CD8-positive, alpha-beta memory T cell (primary cell): ENCODE measurements around the gene KDSR. TPM values are rescaled to one million over a fixed set of nuclear protein-coding genes. Genes with fewer than 3 reads are reported as not detected.
A peak's percentile ranks its signal among the peaks of the same experiment; 100 is the strongest.
"Not testable (repeated sequence)": the region's sequence is repeated elsewhere in the genome, so short reads cannot be mapped to it uniquely, and the experiment has no call there.

ENCODE experiments used
- CTCF ChIA-PET: fragments of 350-600 bp; sonication (Branson Sonifier 250); formaldehyde crosslinking; loops from one replicate; lab custom pipeline; 2021; ENCODE audit warnings: antibody characterized with exemption; lab: Charles Lee
- POLR2A ChIA-PET: fragments of 350-600 bp; sonication (Branson Sonifier 250); formaldehyde crosslinking; loops from one replicate; lab custom pipeline; 2021; ENCODE audit warnings: antibody characterized with exemption; lab: Charles Lee
- DNase-seq, 5 donors: peaks; one replicate each; pipeline versions ENCODE4 v3.0.0 to v3.0.0-alpha.2; 2020 to 2022; ENCODE audit warnings: mixed read lengths in 1 of 5
- H3K27ac ChIP-seq: one replicate; pipeline ENCODE4 v1.7.0; 2013; ENCODE audit warnings: low read depth, mild to moderate bottlenecking, low read length, moderate library complexity
- H3K27me3 ChIP-seq: 2 replicates; pipeline ENCODE4 v1.7.0; 2013; ENCODE audit warnings: low read length, mild to moderate bottlenecking; ENCODE audit not compliant: insufficient read depth, poor library complexity, severe bottlenecking
- H3K36me3 ChIP-seq: 2 replicates; pipeline ENCODE4 v1.7.0; 2013; ENCODE audit warnings: mild to moderate bottlenecking, low read length, moderate library complexity; ENCODE audit not compliant: insufficient read depth
- H3K4me1 ChIP-seq: 2 replicates; pipeline ENCODE4 v1.7.0; 2013; ENCODE audit warnings: mild to moderate bottlenecking, low read length, moderate library complexity; ENCODE audit not compliant: insufficient read depth
- H3K4me3 ChIP-seq: 2 replicates; pipeline ENCODE4 v1.7.0; 2013; ENCODE audit warnings: mild to moderate bottlenecking, low read length
- H3K9me3 ChIP-seq: 2 replicates; pipeline ENCODE4 v1.7.0; 2013; ENCODE audit warnings: mild to moderate bottlenecking, low read length
- H3K27ac Mint-ChIP-seq, 8 donors: one replicate each; pipeline ENCODE4 v1.8.0; 2020 to 2021; ENCODE audit warnings: mixed read lengths in 8 of 8, mild to moderate bottlenecking in 6 of 8, inconsistent platforms in 3 of 8, moderate library complexity in 3 of 8
- H3K27me3 Mint-ChIP-seq, 2 donors: one replicate each; pipeline ENCODE4 v1.8.0; 2020 to 2021; ENCODE audit warnings: mixed read lengths in 2 of 2, mild to moderate bottlenecking in 1 of 2, moderate library complexity in 1 of 2
- H3K36me3 Mint-ChIP-seq, 3 donors: one replicate each; pipeline ENCODE4 v1.8.0; 2020 to 2021; ENCODE audit warnings: mixed read lengths in 3 of 3, inconsistent platforms in 1 of 3, mild to moderate bottlenecking in 1 of 3
- H3K4me1 Mint-ChIP-seq, 3 donors: one replicate each; pipeline ENCODE4 v1.8.0; 2020 to 2021; ENCODE audit warnings: mixed read lengths in 3 of 3, inconsistent platforms in 1 of 3, mild to moderate bottlenecking in 1 of 3
- H3K4me3 Mint-ChIP-seq, 7 donors: one replicate each; pipeline ENCODE4 v1.8.0; 2020 to 2021; ENCODE audit warnings: mixed read lengths in 7 of 7, mild to moderate bottlenecking in 6 of 7, moderate library complexity in 4 of 7, inconsistent platforms in 2 of 7
- H3K9me3 Mint-ChIP-seq, 5 donors: one replicate each; pipeline ENCODE4 v1.8.0; 2020 to 2022; ENCODE audit warnings: mixed read lengths in 5 of 5, mild to moderate bottlenecking in 3 of 5, moderate library complexity in 2 of 5, inconsistent platforms in 1 of 5
- polyA plus RNA-seq: library from polyadenylated mRNA; unstranded; fragments of 300-500 nt; fragmentation: Illumina TruSeq; gene quantifications from one replicate; pipeline ENCODE4 v1.2.3, GENCODE V29; 2021
- total RNA-seq, 2 experiments: library from RNA; stranded (reverse); gene quantifications; one replicate each; pipeline ENCODE4 v1.2.3, GENCODE V29; 2021

KDSR gene
- total and polyA plus RNA-seq, 3 experiments from 2014 or later, result 52.1 to 103 (median 55.3) TPM

DNA sequence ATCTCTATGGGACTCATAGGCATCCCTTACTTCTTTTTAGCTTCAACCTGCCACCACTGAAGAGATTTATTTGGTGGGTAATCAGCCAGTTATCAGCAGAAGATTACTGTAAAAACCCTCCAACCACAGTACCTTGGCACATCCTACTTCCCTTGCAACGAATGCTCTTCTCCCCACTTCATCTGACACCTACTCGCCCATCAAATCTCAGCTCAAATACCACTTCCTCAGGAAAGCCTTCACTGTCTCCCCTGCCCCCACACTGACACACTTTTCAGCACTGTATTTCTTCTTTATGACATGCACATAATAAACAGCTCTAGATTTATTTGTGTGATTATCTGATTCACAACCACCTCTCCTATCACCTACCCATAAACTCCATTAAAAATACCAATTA is 3.1 kb downstream of the KDSR start:
- Histone ChIP-seq H3K9me3 (no peaks in the 10 kb centered on the region), H3K27ac (no peak overlapping the region), H3K4me1 (peaks cover 36% of the 10 kb centered on the region), H3K4me3 (no peak overlapping the region), H3K27me3 (no peaks in the 10 kb centered on the region), H3K36me3 (peaks cover 6% of the 10 kb centered on the region)
- ChIA-PET CTCF (interaction anchor here (1.0 to 1.1 kb wide), 2 partner anchors 45 to 75 kb away, joined by 3 read pairs; no protein-coding TSS in a partner anchor), POLR2A (interaction anchor here (0.5 to 1.0 kb wide), 2 partner anchors 40 to 649 kb away, joined by 3 read pairs; partner anchors contain the start of gene PHLPP1)
- peaks cover 3 to 36% (median 4%) of the 10 kb centered on the region in 3 donors for H3K36me3 Mint-ChIP-seq
- peak overlapping the region in 6 of 8 donors; percentile 4 to 97 (median 31) for H3K27ac Mint-ChIP-seq
- H3K4me3 Mint-ChIP-seq, result peak overlapping the region in 6 of 7 donors; percentile 2 to 24 (median 10)
- peak; percentile 19 to 73 (median 42) for DNase-seq
- H3K4me1 Mint-ChIP-seq, result peaks cover 49 to 52% (median 51%) of the 10 kb centered on the region in 3 donors
- H3K9me3 Mint-ChIP-seq, result no peaks in the 10 kb centered on the region
- no peaks in the 10 kb centered on the region for H3K27me3 Mint-ChIP-seq

DNA sequence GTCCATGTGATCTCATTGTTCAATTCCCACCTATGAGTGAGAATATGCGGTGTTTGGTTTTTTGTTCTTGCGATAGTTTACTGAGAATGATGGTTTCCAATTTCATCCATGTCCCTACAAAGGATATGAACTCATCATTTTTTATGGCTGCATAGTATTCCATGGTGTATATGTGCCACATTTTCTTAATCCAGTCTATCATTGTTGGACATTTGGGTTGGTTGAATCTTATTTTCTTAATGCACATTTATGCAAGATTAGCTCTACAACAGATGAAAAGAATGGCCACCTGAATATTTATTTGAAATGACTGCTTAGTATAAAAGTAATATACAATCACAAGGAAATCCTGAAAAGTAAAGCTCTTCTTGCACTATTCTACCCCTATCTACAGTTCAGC is 3.6 kb downstream of the KDSR start:
- POLR2A ChIA-PET, result interaction anchor here (0.5 to 1.0 kb wide), 2 partner anchors 41 to 648 kb away, joined by 3 read pairs; partner anchors contain the start of gene PHLPP1
- peaks cover 34% of the 10 kb centered on the region for H3K4me1 ChIP-seq
- CTCF ChIA-PET, result interaction anchor here (1.0 to 1.1 kb wide), 2 partner anchors 45 to 75 kb away, joined by 3 read pairs; no protein-coding TSS in a partner anchor
- not testable (repeated sequence) for H3K4me3 ChIP-seq, H3K9me3 Mint-ChIP-seq, DNase-seq, H3K27ac ChIP-seq, H3K9me3 ChIP-seq, H3K27me3 ChIP-seq, H3K36me3 ChIP-seq, H3K27me3 Mint-ChIP-seq
- Mint-ChIP-seq H3K27ac (peak overlapping the region in 6 of 8 donors; percentile 4 to 97 (median 31)), H3K4me3 (peak overlapping the region in 1 of 7 donors; percentile 10), H3K4me1 (peaks cover 43 to 47% (median 45%) of the 10 kb centered on the region in 3 donors), H3K36me3 (peaks cover 3 to 36% (median 4%) of the 10 kb centered on the region in 3 donors)

DNA sequence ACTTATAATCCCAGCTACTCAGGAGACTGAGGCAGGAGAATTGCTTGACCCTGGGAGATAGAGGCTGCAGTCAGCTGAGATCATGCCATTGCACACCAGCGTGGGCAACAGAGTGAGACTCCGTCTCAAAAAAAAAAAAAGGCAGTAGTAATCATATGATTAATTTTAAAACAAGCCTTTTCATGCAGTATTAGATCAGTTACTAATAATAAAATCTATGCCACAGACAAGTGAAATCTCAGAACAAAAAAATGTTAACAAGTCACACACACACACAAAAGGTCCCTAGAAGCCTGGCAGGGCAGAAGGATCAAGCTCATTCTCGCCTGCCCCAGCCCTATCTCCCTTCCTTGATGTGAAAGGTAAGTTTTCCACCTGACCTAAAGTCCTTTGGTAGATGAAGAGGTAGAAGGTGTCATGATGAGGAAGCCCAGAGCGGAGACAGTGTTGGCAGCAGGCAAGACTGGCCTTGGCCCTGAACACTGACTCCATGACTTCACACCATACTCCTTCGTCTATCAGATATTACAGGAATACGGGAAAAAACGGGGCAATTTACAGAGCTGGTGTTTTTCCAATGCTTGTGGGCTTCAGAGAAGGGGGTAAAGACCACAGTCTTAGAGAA is 10.6 kb downstream of the KDSR start:
- no peak overlapping the region for H3K27ac ChIP-seq
- H3K27me3 Mint-ChIP-seq, result no peaks in the 10 kb centered on the region
- no peak overlapping the region for H3K4me3 Mint-ChIP-seq
- peaks cover 0 to 4% (median 4%) of the 10 kb centered on the region in 3 donors for H3K4me1 Mint-ChIP-seq
- POLR2A ChIA-PET, result no interaction called here
- peaks cover 7% of the 10 kb centered on the region for H3K36me3 ChIP-seq
- no peak for DNase-seq
- CTCF ChIA-PET, result interaction anchor here (1.0 to 1.2 kb wide), 2 partner anchors 15 to 86 kb away, joined by 3 read pairs; no protein-coding TSS in a partner anchor
- H3K27ac Mint-ChIP-seq, result no peak overlapping the region
- H3K4me3 ChIP-seq, result no peak overlapping the region
- no peaks in the 10 kb centered on the region for H3K9me3 ChIP-seq
- no peaks in the 10 kb centered on the region for H3K4me1 ChIP-seq
- no peaks in the 10 kb centered on the region for H3K27me3 ChIP-seq
- H3K36me3 Mint-ChIP-seq, result peaks cover 7 to 65% (median 14%) of the 10 kb centered on the region in 3 donors
- H3K9me3 Mint-ChIP-seq, result no peaks in the 10 kb centered on the region

DNA sequence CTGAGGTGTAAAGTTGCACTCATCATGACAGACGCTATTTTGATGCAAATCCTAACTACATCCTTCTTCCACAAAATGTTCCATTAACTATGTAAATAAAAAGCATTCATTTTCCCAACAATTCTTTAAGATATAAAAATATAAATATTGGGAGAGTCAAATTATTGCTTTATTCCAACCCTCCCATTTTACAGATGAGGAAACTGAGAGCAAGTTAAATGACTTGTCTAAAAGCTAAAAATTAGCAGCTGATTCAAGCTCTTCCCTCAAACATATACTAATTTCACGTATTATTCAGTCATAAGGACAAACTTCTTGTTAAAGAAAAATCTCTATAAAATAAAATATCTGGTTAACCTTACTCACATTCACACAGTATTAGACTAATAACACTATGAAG is 16.8 kb downstream of the KDSR start:
- H3K4me3 ChIP-seq, result no peak overlapping the region
- no peak for DNase-seq
- H3K36me3 ChIP-seq, result peaks cover 18% of the 10 kb centered on the region
- H3K9me3 ChIP-seq, result no peaks in the 10 kb centered on the region
- no peaks in the 10 kb centered on the region for H3K4me1 ChIP-seq
- Mint-ChIP-seq H3K27ac (no peak overlapping the region), H3K4me3 (no peak overlapping the region), H3K36me3 (peaks cover 16 to 81% (median 22%) of the 10 kb centered on the region in 3 donors), H3K4me1 (peaks cover 0 to 4% (median 1%) of the 10 kb centered on the region in 3 donors), H3K9me3 (no peaks in the 10 kb centered on the region), H3K27me3 (no peaks in the 10 kb centered on the region)
- ChIA-PET CTCF (interaction anchor here (1.3 to 3.3 kb wide), 2 partner anchors 10 to 89 kb away, joined by 4 to 9 read pairs; no protein-coding TSS in a partner anchor), POLR2A (no interaction called here)
- no peak overlapping the region for H3K27ac ChIP-seq
- H3K27me3 ChIP-seq, result no peaks in the 10 kb centered on the region

DNA sequence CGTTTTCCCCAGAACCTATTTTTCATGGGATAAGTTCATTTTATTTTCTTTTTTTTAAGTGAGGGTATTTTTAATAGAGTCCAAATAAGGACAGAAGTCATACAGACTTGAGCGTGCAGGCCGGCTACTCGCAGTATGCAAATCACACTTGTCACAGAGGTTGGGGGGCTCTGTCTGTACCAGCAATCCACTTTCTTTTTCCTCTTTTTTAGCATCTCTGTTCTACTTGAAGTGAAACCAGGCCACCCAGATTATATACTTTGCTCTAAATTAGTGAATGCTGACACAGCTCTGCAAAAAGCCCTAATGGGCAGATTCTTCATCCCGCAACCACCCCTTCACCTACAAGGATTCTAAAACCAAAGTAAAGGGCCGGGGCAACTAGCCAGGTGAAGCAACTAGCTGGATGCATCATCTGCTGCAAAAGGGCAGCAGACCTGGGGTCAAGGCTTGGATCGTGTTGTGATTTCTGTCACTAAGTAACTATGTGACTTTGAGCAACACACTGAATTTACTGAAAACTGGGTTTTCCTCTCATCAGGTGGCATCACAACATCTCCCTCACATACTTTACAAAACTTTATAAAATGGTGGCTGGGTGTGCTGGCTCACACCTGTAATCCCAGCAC is 18.4 kb downstream of the KDSR start:
- H3K36me3 ChIP-seq, result peaks cover 28% of the 10 kb centered on the region
- CTCF ChIA-PET, result no interaction called here
- H3K36me3 Mint-ChIP-seq, result peaks cover 21 to 82% (median 28%) of the 10 kb centered on the region in 3 donors

DNA sequence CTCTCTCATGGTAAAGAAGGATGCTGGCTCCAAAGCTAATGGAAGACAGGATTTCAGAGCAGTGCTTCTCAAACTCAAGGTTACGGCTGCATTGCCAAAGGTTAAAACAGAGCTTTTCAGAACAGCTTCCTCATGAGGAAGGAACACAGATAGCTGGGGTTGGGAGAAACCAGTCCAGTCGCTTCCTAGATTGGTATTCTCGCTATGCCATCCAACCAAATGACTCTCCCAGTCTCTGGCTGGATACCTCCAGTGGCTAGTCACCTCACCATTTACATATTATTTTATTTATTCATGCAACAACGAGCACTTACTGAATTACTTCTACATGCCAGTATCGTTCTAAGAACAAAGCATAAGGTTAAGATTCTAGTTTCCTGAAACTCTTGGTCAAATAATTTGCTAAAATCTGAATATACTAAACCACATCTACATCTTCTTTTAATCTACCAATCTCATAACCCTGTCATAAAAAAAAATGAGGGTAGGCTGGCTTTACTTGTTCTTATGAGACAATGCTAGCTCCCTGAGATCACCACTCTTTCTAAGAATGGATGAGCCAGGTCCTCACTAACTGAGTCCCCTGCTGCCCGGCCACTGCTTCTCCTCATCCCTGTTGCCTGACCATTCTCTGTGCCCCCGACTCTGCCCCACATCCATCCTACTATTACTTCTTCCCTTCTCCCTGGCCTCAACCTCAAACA is 20.4 kb downstream of the KDSR start:
- H3K36me3 ChIP-seq, result peaks cover 28% of the 10 kb centered on the region
- peak overlapping the region in 2 of 8 donors; percentile 3 to 48 for H3K27ac Mint-ChIP-seq
- peaks cover 17 to 83% (median 26%) of the 10 kb centered on the region in 3 donors for H3K36me3 Mint-ChIP-seq
- H3K27me3 Mint-ChIP-seq, result no peaks in the 10 kb centered on the region
- no peaks in the 10 kb centered on the region for H3K4me1 ChIP-seq
- no peak overlapping the region for H3K27ac ChIP-seq
- no peak for DNase-seq
- ChIA-PET CTCF (interaction anchor here (0.8 to 1.7 kb wide), 3 partner anchors 14 to 93 kb away, joined by 3 to 4 read pairs (median 3); no protein-coding TSS in a partner anchor), POLR2A (no interaction called here)
- H3K4me1 Mint-ChIP-seq, result peaks cover 0 to 6% (median 3%) of the 10 kb centered on the region in 3 donors
- no peak overlapping the region for H3K4me3 ChIP-seq
- no peaks in the 10 kb centered on the region for H3K9me3 ChIP-seq
- H3K4me3 Mint-ChIP-seq, result no peak overlapping the region
- H3K27me3 ChIP-seq, result no peaks in the 10 kb centered on the region
- no peaks in the 10 kb centered on the region for H3K9me3 Mint-ChIP-seq

More for the DNA sequence above, 18.4 kb downstream of the KDSR start:
- Mint-ChIP-seq H3K27me3 (no peaks in the 10 kb centered on the region), H3K4me3 (no peak overlapping the region), H3K9me3 (no peaks in the 10 kb centered on the region), H3K27ac (peak overlapping the region in 1 of 8 donors; percentile 23), H3K4me1 (peaks cover 1 to 3% (median 3%) of the 10 kb centered on the region in 3 donors)
- H3K4me3 ChIP-seq, result no peak overlapping the region
- POLR2A ChIA-PET, result no interaction called here
- H3K9me3 ChIP-seq, result no peaks in the 10 kb centered on the region
- no peak for DNase-seq
- H3K27me3 ChIP-seq, result no peaks in the 10 kb centered on the region
- H3K27ac ChIP-seq, result no peak overlapping the region
- H3K4me1 ChIP-seq, result no peaks in the 10 kb centered on the region

DNA sequence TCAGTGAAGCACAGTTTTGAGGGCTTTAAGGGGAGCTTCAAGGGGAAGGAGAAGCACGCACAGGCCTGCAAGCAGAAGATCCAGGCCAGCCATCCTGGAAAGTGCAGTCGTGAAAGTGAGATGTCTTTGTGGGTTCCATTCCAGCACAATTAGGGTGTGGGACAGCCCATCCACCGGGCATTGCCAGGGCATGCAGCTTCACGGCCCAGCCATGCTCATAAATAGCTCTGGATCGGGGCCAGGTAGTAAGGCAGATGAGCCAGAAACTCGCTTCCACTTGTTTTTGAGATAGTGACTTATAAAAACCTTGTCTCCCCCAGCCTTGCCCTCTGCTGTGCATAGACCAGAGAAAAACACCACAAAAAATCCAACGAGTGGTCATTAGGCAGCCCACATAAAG is 21.0 kb downstream of the KDSR start:
- Mint-ChIP-seq H3K4me3 (no peak overlapping the region), H3K27ac (no peak overlapping the region), H3K27me3 (no peaks in the 10 kb centered on the region), H3K4me1 (peaks cover 0 to 6% (median 3%) of the 10 kb centered on the region in 3 donors), H3K36me3 (peaks cover 21 to 83% (median 26%) of the 10 kb centered on the region in 3 donors), H3K9me3 (no peaks in the 10 kb centered on the region)
- Histone ChIP-seq H3K4me3 (no peak overlapping the region), H3K4me1 (no peaks in the 10 kb centered on the region), H3K9me3 (no peaks in the 10 kb centered on the region), H3K27me3 (no peaks in the 10 kb centered on the region), H3K36me3 (peaks cover 24% of the 10 kb centered on the region), H3K27ac (no peak overlapping the region)
- ChIA-PET POLR2A (no interaction called here), CTCF (interaction anchor here (1.4 to 1.7 kb wide), 2 partner anchors 14 to 93 kb away, joined by 3 to 4 read pairs; no protein-coding TSS in a partner anchor)
- DNase-seq, result no peak
